ENCODE results near the gene KDM4B. TPM values are rescaled to one million over a fixed set of nuclear protein-coding genes. Genes with fewer than 3 reads are reported as not detected.
A peak's percentile ranks its signal among the peaks of the same experiment; 100 is the strongest.

The KDM4B gene
- total RNA-seq, 1 experiment from 2014 or later: 35.9 TPM

DNA sequence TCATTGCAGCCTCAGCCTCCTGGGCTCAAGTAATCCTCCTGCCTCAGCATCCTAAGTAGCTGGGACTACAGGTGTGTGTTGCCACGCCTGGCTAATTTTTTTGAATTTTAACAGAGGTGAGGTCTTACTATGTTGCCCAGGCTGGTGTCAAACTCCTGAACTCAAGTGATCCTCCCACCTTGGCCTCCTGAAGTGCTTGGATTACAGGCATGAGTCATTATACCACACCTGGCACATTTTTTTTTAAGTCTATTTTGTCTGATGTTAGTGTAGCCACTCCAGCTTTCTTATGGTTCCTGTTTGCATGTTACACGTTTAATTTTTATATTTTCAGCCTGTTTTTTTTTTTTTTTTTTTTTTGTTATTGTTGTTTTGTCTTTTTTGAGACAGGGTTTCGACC, 24.8 kb downstream of the KDM4B start:
- intact Hi-C loops (cut with micrococcal nuclease): no loop called here
- H3K4me1 ChIP-seq (ENCODE audit: control insufficient read depth in 1 of 2, insufficient read depth in 2 of 2, low read length in 2 of 2): peaks cover 13 to 26% of the 10 kb centered on the region in 2 experiments
- H4K20me1 ChIP-seq (ENCODE audit: insufficient read depth): no peaks in the 10 kb centered on the region
- no peak overlapping the region for H3K27ac ChIP-seq (ENCODE audit: low read depth, low read length)
- POLR2A ChIA-PET: interaction anchor here (0.6 kb wide), 1 partner anchor 126 kb away, joined by 4 read pairs; the partner anchor contains the start of gene PLIN3
- no TSS peak for BruUV-seq (replicated peaks)
- H3K9me2 ChIP-seq (ENCODE audit: insufficient read depth): no peaks in the 10 kb centered on the region
- CTCF ChIA-PET: no interaction called here
- H3K9ac ChIP-seq (ENCODE audit: low read length): no peak overlapping the region
- RAD21 ChIA-PET (ENCODE audit: low non-redundant PET in 1 of 2, low total read pairs in 2 of 2, uncharacterized antibody in 2 of 2, unreplicated experiment in 2 of 2): no interaction called here
- no peaks in the 10 kb centered on the region for H3K27me3 ChIP-seq (ENCODE audit: insufficient read depth, low read length)
- ATAC-seq (peak; percentile 58), DNase-seq (ENCODE audit: low read depth, low spot score) (no peak)
- TF ChIP-seq, protein P1, sequence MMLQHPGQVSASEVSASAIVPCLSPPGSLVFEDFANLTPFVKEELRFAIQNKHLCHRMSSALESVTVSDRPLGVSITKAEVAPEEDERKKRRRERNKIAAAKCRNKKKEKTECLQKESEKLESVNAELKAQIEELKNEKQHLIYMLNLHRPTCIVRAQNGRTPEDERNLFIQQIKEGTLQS (IDR thresholded peaks at IDR 0.05): no peak
- no peak for TF ChIP-seq TCF7L2 (IDR thresholded peaks at IDR 0.05; ENCODE audit: borderline replicate concordance, extremely low read depth, insufficient read depth, insufficient read length)
- TF ChIP-seq FOSL1 (IDR thresholded peaks at IDR 0.05; ENCODE audit: low read depth): 0 out of 2 replicates have a peak, but pooled peaks have one; percentile 15
- H3K79me2 ChIP-seq (ENCODE audit: insufficient read depth, low read length): peaks cover 47% of the 10 kb centered on the region
- no peak overlapping the region for H3K4me3 ChIP-seq (replicated peaks in 1 of 2; ENCODE audit: low read depth in 1 of 2, low read length in 2 of 2)
- no peak overlapping the region for H2AFZ ChIP-seq (ENCODE audit: low read depth, low read length, poor library complexity, severe bottlenecking)
- peak overlapping the region; percentile 2 for H3K4me2 ChIP-seq (ENCODE audit: low read length)
- no peaks in the 10 kb centered on the region for H3K9me3 ChIP-seq (ENCODE audit: control insufficient read depth in 1 of 2, insufficient read depth in 1 of 2, low read depth in 1 of 2, low read length in 2 of 2)
- H3K36me3 ChIP-seq (ENCODE audit: control insufficient read depth in 1 of 2, insufficient read depth in 2 of 2, low read length in 2 of 2): no peaks in the 10 kb centered on the region

DNA sequence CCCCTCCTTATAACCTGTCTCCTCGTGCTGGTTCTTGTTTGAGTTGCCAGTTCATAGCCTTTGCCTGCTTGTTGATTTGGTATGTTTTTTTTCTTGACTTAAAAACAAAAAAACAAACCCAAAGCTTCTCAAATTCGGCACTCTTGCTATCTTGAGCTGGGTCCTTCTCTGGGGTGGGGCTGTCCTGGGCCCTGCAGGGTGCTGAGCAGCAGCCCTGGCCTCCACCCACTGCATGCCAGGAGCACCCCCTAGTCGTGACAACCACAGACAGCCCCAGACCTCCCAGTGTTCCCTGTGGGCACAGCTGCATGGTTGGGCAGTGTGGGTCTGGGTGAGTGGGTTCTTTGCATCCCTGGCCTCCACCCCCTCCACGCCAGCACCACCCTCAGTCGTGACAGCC, 27.8 kb downstream of the KDM4B start:
- no peak overlapping the region for H3K4me3 ChIP-seq (replicated peaks in 1 of 2; ENCODE audit: low read depth in 1 of 2, low read length in 2 of 2)
- ATAC-seq: no peak
- TF ChIP-seq ZFX (IDR thresholded peaks at IDR 0.05): no peak
- TF ChIP-seq JUND (IDR thresholded peaks at IDR 0.05): no peak
- TF ChIP-seq CEBPB (IDR thresholded peaks at IDR 0.05; ENCODE audit: low read depth): no peak
- no peak for TF ChIP-seq EZH2phosphoT487 (IDR thresholded peaks at IDR 0.05; ENCODE audit: borderline replicate concordance)
- TF ChIP-seq, protein P1 (IDR thresholded peaks at IDR 0.05): no peak
- TF ChIP-seq, protein P2, sequence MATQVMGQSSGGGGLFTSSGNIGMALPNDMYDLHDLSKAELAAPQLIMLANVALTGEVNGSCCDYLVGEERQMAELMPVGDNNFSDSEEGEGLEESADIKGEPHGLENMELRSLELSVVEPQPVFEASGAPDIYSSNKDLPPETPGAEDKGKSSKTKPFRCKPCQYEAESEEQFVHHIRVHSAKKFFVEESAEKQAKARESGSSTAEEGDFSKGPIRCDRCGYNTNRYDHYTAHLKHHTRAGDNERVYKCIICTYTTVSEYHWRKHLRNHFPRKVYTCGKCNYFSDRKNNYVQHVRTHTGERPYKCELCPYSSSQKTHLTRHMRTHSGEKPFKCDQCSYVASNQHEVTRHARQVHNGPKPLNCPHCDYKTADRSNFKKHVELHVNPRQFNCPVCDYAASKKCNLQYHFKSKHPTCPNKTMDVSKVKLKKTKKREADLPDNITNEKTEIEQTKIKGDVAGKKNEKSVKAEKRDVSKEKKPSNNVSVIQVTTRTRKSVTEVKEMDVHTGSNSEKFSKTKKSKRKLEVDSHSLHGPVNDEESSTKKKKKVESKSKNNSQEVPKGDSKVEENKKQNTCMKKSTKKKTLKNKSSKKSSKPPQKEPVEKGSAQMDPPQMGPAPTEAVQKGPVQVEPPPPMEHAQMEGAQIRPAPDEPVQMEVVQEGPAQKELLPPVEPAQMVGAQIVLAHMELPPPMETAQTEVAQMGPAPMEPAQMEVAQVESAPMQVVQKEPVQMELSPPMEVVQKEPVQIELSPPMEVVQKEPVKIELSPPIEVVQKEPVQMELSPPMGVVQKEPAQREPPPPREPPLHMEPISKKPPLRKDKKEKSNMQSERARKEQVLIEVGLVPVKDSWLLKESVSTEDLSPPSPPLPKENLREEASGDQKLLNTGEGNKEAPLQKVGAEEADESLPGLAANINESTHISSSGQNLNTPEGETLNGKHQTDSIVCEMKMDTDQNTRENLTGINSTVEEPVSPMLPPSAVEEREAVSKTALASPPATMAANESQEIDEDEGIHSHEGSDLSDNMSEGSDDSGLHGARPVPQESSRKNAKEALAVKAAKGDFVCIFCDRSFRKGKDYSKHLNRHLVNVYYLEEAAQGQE (IDR thresholded peaks at IDR 0.05; ENCODE audit: low read depth): no peak
- TF ChIP-seq MAX (IDR thresholded peaks at IDR 0.05): no peak
- TF ChIP-seq EGR1 (IDR thresholded peaks at IDR 0.05; ENCODE audit: low read depth): no peak
- TF ChIP-seq TCF7L2 (IDR thresholded peaks at IDR 0.05; ENCODE audit: borderline replicate concordance, extremely low read depth, insufficient read depth, insufficient read length): no peak
- no peak for TF ChIP-seq ZNF274 (IDR thresholded peaks at IDR 0.05; ENCODE audit: low read depth, low read length)
- TF ChIP-seq SRF (IDR thresholded peaks at IDR 0.05; ENCODE audit: low read depth): no peak
- TF ChIP-seq, protein P3, sequence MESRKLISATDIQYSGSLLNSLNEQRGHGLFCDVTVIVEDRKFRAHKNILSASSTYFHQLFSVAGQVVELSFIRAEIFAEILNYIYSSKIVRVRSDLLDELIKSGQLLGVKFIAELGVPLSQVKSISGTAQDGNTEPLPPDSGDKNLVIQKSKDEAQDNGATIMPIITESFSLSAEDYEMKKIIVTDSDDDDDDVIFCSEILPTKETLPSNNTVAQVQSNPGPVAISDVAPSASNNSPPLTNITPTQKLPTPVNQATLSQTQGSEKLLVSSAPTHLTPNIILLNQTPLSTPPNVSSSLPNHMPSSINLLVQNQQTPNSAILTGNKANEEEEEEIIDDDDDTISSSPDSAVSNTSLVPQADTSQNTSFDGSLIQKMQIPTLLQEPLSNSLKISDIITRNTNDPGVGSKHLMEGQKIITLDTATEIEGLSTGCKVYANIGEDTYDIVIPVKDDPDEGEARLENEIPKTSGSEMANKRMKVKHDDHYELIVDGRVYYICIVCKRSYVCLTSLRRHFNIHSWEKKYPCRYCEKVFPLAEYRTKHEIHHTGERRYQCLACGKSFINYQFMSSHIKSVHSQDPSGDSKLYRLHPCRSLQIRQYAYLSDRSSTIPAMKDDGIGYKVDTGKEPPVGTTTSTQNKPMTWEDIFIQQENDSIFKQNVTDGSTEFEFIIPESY (IDR thresholded peaks at IDR 0.05; ENCODE audit: extremely low read depth, insufficient replicate concordance, low read length): no peak
- TF ChIP-seq SIN3A (IDR thresholded peaks at IDR 0.05; ENCODE audit: low read depth): no peak
- no peak for TF ChIP-seq CBX3 (IDR thresholded peaks at IDR 0.05; ENCODE audit: low read depth)
- no peak for TF ChIP-seq RAD21 (IDR thresholded peaks at IDR 0.05; ENCODE audit: low read depth)

More for the DNA sequence above, 27.8 kb downstream of the KDM4B start:
- no TSS peak for BruUV-seq (replicated peaks)
- H4K20me1 ChIP-seq (ENCODE audit: insufficient read depth): no peaks in the 10 kb centered on the region
- no peak for DNase-seq (ENCODE audit: low read depth, low spot score)
- H3K9me3 ChIP-seq (ENCODE audit: control insufficient read depth in 1 of 2, insufficient read depth in 1 of 2, low read depth in 1 of 2, low read length in 2 of 2): no peaks in the 10 kb centered on the region
- no peak overlapping the region for H3K4me2 ChIP-seq (ENCODE audit: low read length)
- no peak overlapping the region for H2AFZ ChIP-seq (ENCODE audit: low read depth, low read length, poor library complexity, severe bottlenecking)
- peaks cover 33% of the 10 kb centered on the region for H3K79me2 ChIP-seq (ENCODE audit: insufficient read depth, low read length)
- CTCF ChIA-PET: no interaction called here
- POLR2A ChIA-PET: no interaction called here
- peaks cover 13 to 17% of the 10 kb centered on the region in 2 experiments for H3K4me1 ChIP-seq (ENCODE audit: control insufficient read depth in 1 of 2, insufficient read depth in 2 of 2, low read length in 2 of 2)
- H3K36me3 ChIP-seq (ENCODE audit: control insufficient read depth in 1 of 2, insufficient read depth in 2 of 2, low read length in 2 of 2): no peaks in the 10 kb centered on the region
- no peak overlapping the region for H3K9ac ChIP-seq (ENCODE audit: low read length)
- H3K27me3 ChIP-seq (ENCODE audit: insufficient read depth, low read length): no peaks in the 10 kb centered on the region
- RAD21 ChIA-PET (ENCODE audit: low non-redundant PET in 1 of 2, low total read pairs in 2 of 2, uncharacterized antibody in 2 of 2, unreplicated experiment in 2 of 2): no interaction called here
- intact Hi-C loops (cut with micrococcal nuclease): no loop called here
- H3K9me2 ChIP-seq (ENCODE audit: insufficient read depth): no peaks in the 10 kb centered on the region
- H3K27ac ChIP-seq (ENCODE audit: low read depth, low read length): no peak overlapping the region

All from HCT116 (cell line).